GM12801 (cell line): ENCODE results near the gene LRMDA.

ENCODE experiments used
- CTCF ChIP-seq: IDR thresholded peaks from one replicate; pipeline ENCODE4 v1.5.1; 2011; ENCODE audit warnings: control low read depth; ENCODE audit not compliant: insufficient read length; ENCODE audit errors: extremely low read depth

The LRMDA gene

GRCh38 chr10:75513292-75513885, 82.0 kb downstream of the LRMDA start:
- TF ChIP-seq CTCF: no peak

GRCh38 chr10:75514830-75515229, 83.4 kb downstream of the LRMDA start:
- TF ChIP-seq CTCF: no peak

GRCh38 chr10:75525067-75525466, 93.6 kb downstream of the LRMDA start:
- no peak for TF ChIP-seq CTCF

- TF ChIP-seq CTCF: no peak
These were observed 94.2 kb downstream of the LRMDA start for GRCh38 chr10:75525646-75526045.

- TF ChIP-seq CTCF: no peak
These were observed 96.1 kb downstream of the LRMDA start for GRCh38 chr10:75527542-75527941.

GRCh38 chr10:75528392-75528791, 97.0 kb downstream of the LRMDA start:
- no peak for TF ChIP-seq CTCF

GRCh38 chr10:75530299-75530698, 98.9 kb downstream of the LRMDA start:
- TF ChIP-seq CTCF: no peak

GRCh38 chr10:75531571-75532031, 100.2 kb downstream of the LRMDA start:
- TF ChIP-seq CTCF: no peak
